Epithelial cell of proximal tubule (primary cell): ENCODE measurements around the gene GKN2. TPM values are rescaled to one million over a fixed set of nuclear protein-coding genes. Genes with fewer than 3 reads are reported as not detected.

Experiments
- DNase-seq: peaks from one replicate; pipeline ENCODE4 v3.0.0-alpha.2; 2011; ENCODE audit warnings: low read depth
- H3K4me3 ChIP-seq: 2 replicates; pipeline ENCODE4 v1.5.1; 2011; ENCODE audit warnings: low read depth, mild to moderate bottlenecking, low read length
- total RNA-seq: library from RNA; depleted of rRNA; stranded (reverse); fragments of >200 nt; gene quantifications from 2 replicates; pipeline ENCODE4 v1.2.3, GENCODE V29; 2015
- TF ChIP-seq, protein P1 (sequence below): conservative IDR thresholded peaks from 2 replicates; pipeline ENCODE4 v1.5.1; 2012; ENCODE audit warnings: low read depth, mild to moderate bottlenecking, low read length

GKN2 gene
- total RNA-seq, 1 donor from 2014 or later = not detected

DNA sequence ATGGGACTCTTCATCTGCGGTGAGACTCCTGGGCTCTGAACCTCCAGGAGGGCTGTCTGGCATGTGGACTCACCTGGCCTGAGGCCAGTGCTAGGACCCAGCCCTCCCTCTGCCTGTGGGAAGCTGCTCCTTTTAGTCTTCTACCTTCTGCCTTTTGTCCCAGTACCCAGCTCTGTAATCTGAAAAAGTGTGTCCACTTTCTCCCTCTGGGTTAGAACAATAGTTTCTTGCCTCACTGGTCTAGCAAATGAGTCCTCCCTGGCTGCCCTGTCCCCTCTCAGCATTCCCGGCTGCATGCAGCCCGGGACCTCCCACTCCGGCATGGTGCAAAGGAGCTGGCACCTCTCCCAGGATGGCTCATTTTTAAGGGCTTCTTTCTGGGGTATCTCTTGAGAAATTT lies 25.9 kb downstream of the GKN2 start:
- no peak for DNase-seq
- no peak overlapping the region for H3K4me3 ChIP-seq
- TF ChIP-seq, protein P1, sequence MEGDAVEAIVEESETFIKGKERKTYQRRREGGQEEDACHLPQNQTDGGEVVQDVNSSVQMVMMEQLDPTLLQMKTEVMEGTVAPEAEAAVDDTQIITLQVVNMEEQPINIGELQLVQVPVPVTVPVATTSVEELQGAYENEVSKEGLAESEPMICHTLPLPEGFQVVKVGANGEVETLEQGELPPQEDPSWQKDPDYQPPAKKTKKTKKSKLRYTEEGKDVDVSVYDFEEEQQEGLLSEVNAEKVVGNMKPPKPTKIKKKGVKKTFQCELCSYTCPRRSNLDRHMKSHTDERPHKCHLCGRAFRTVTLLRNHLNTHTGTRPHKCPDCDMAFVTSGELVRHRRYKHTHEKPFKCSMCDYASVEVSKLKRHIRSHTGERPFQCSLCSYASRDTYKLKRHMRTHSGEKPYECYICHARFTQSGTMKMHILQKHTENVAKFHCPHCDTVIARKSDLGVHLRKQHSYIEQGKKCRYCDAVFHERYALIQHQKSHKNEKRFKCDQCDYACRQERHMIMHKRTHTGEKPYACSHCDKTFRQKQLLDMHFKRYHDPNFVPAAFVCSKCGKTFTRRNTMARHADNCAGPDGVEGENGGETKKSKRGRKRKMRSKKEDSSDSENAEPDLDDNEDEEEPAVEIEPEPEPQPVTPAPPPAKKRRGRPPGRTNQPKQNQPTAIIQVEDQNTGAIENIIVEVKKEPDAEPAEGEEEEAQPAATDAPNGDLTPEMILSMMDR = no peak

DNA sequence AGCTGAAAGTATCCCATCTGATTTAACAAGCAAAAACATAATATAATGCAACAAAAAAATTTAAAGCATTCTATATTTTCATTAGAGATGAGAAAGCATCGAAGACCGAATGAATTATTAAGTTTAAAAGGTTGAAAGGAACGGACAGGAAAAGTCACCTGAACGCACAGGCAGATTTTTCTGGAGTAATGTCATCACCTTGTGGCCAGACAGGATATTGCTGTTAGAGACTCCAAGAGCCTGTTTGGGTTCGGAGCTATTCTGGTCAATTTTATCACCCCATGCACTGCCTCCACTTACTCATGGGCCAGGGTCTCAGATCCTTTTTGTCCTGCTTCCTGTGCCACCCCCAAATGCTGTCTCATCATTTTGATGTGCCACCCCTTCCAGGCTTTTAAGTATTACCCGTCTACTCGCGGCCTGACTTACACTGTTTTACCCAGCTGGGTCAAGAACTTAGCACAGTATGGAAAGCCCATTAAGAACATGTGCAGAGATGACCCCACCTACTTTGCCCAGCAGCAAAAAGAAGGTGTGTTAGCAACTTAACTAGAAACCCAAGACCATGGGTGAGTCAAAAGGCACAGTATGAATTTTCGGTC lies 27.3 kb downstream of the GKN2 start:
- no peak for DNase-seq
- TF ChIP-seq, protein P1 = peak; percentile 94
- H3K4me3 ChIP-seq = no peak overlapping the region

DNA sequence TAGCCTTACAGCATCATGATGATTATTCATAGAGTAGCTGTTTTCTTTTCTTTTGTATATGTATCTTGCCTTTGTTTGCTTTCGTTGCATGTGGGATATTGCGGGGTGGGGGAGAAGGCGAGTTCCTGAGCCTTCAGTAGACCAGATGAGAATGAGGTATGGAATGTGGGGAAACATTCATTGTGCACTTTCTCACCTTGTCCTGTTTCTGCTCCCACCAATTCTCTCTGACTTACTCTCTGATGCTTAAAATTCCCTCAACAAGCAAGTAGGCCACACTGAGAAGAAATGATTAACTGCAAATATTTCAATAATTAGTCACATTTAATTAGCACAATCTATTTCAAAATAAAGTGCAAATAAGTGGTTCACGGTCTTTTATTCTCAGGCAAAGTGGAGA lies 31.0 kb downstream of the GKN2 start:
- DNase-seq = peak; percentile 26
- H3K4me3 ChIP-seq = no peak overlapping the region
- TF ChIP-seq, protein P1 = no peak

DNA sequence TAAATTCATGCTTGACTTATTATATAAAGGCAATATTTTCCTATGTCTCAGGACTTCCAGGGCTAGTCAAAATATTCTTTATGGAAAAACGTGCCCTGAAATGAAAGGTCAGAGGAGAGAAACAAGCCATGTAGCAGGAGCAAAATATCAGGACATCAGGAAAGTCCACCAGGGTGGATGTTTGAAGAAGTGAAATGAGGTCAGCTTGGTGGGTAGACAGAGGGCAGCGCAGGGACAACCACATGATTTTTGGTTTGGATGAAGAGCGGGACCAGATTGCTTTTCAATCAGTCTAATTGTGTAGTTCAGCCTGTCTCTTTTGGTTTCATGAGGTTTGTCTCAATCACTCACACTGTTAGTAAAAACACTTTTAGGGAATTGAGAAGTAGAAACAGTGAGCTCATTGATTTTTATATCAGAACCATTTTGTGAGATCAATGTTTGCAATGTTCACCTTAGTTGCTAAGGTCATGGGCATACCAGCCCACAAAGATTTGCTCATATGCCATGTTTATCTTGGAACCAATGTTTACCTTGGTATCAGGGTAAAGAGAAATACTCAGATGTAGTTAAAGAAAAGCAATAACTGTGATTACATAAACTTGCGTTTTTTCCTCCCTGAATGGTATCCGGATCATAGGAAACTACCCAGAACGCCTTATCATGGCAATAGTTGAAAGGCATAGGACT lies 32.1 kb downstream of the GKN2 start:
- DNase-seq = no peak
- H3K4me3 ChIP-seq = no peak overlapping the region
- TF ChIP-seq, protein P1 = no peak

DNA sequence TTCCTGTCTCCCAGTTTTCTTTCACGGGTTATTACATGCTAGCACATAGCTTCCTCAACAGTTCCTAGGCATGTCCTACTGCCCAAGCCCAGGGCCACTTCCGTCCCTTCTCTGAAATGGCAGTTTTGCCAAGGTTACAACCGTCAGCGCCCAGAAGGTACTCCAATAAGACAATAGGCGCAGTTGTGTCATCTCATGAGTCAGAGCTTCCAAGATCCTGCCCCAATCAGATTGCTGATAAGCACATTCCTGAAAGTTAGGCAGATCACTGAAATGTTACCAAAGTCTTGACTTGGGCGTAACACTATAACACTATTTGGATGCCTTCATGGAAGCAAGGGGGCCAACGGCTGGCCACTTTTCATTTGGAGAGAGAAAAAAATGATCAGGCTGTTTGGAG lies 34.2 kb downstream of the GKN2 start:
- DNase-seq = no peak
- no peak overlapping the region for H3K4me3 ChIP-seq
- TF ChIP-seq, protein P1 = no peak

DNA sequence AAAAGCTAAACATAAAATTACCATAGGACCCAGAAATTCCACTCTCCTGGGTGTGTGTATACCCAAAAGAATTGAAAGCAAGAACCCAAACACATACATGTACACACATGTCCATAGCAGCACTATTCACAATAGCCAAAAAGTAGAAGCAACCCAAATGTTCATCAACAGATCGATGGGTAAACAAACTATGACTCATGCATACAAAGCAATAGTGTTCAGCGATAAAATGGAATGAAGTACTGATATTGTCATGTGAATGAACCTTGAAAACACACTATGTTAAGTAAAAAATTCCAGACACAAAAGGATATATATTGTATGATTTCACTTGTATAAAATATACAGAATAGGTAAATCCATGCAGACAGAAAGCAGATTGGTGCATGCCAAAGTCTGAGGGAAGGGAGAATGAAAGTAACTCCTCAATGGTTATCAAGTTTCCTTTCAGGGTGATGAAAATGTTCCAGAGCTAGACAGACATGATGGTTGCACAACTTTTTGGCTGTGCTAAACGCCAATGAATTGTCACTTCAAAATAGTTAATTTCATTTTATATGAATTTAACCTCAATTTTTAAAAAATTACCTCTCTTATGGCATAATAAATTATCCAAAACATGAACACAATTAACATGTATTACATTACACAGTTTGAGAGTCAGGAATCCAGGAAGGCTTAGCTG lies 35.5 kb downstream of the GKN2 start:
- TF ChIP-seq, protein P1 = no peak
- no peak overlapping the region for H3K4me3 ChIP-seq
- DNase-seq = no peak
